ENCODE data around the gene ARHGAP32.

ARHGAP32 gene

DNA sequence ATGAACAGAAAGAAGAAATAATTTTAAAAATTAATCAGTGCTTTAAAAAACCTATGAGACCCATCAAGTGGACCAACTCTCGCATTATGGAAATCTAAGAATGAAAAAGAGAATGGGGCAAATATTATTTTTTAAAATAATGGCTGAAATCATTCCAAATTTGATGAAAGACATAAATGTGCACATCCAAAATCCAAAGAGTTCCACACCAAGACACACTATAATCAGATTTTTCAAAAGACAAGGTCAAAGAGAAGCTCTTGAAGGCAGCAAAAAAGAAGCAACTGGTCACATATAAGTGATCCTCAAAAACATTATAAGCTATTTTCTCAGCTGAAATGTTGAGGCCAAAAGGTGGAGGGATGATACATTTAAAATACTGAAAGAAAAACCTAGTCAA, 85.3 kb downstream of the ARHGAP32 start:
- H3K27ac ChIP-seq, result no peak overlapping the region
- no peak for DNase-seq (ENCODE audit: low spot score)
- TF ChIP-seq CTCF (conservative IDR thresholded peaks at IDR 0.05; ENCODE audit: low read depth), result no peak
- ChIA-PET POLR2A (ENCODE audit: low non-redundant PET) (no interaction called here), CTCF (interaction anchor here (0.6 kb wide), 1 partner anchor 84 kb away, joined by 3 read pairs; no protein-coding TSS in a partner anchor)

GRCh38 chr11:129102756-129103155, 89.4 kb downstream of the ARHGAP32 start:
- no peak for DNase-seq (ENCODE audit: low spot score)
- CTCF ChIA-PET, result interaction anchor here (0.7 kb wide), 1 partner anchor 12 kb away, joined by 4 read pairs; no protein-coding TSS in a partner anchor
- POLR2A ChIA-PET (ENCODE audit: low non-redundant PET), result no interaction called here
- TF ChIP-seq CTCF (conservative IDR thresholded peaks at IDR 0.05; ENCODE audit: low read depth), result no peak
- no peak overlapping the region for H3K27ac ChIP-seq

- DNase-seq (ENCODE audit: low spot score), result no peak
- ChIA-PET CTCF (no interaction called here), POLR2A (ENCODE audit: low non-redundant PET) (no interaction called here)
- TF ChIP-seq CTCF (conservative IDR thresholded peaks at IDR 0.05; ENCODE audit: low read depth), result no peak
- H3K27ac ChIP-seq, result no peak overlapping the region
Observed at GRCh38 chr11:129102225-129102624, 89.9 kb downstream of the ARHGAP32 start.

- CTCF ChIA-PET, result interaction anchor here (0.6 kb wide), 1 partner anchor 124 kb away, joined by 3 read pairs; no protein-coding TSS in a partner anchor
- POLR2A ChIA-PET (ENCODE audit: low non-redundant PET), result no interaction called here
Observed at GRCh38 chr11:129093283-129093682, 98.8 kb downstream of the ARHGAP32 start.

DNA sequence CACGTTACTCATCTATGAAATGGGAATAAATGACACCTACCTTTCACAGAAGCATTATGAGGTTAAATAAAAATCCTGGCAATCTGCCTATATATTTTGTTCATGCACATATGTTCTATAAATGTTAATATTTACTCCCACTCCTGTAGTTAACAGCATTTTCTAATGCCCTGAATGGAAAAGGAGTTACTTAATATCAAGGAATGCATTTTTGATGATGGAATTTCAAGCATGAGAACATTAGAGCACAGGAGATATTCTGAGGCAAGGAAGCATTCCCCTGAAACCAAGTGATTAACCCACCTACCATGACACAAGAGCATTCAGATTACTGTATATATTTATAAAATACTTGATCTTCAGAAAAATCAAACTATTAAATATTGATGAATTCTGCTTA, 102.1 kb downstream of the ARHGAP32 start:
- ChIA-PET POLR2A (ENCODE audit: low non-redundant PET) (no interaction called here), CTCF (interaction anchor here (1.3 kb wide), 1 partner anchor 9 kb away, joined by 8 read pairs; no protein-coding TSS in a partner anchor)
- H3K27ac ChIP-seq, result no peak overlapping the region
- TF ChIP-seq CTCF (conservative IDR thresholded peaks at IDR 0.05; ENCODE audit: low read depth), result no peak
- DNase-seq (ENCODE audit: low spot score), result no peak

More at GRCh38 chr11:129093283-129093682, 98.8 kb downstream of the ARHGAP32 start:
- no peak overlapping the region for H3K27ac ChIP-seq
- TF ChIP-seq CTCF (conservative IDR thresholded peaks at IDR 0.05; ENCODE audit: low read depth), result no peak
- DNase-seq (ENCODE audit: low spot score), result no peak

GRCh38 chr11:129089279-129089678, 102.8 kb downstream of the ARHGAP32 start:
- CTCF ChIA-PET, result interaction anchor here (1.3 kb wide), 1 partner anchor 10 kb away, joined by 8 read pairs; no protein-coding TSS in a partner anchor
- no peak for DNase-seq (ENCODE audit: low spot score)
- no peak for TF ChIP-seq CTCF (conservative IDR thresholded peaks at IDR 0.05; ENCODE audit: low read depth)
- POLR2A ChIA-PET (ENCODE audit: low non-redundant PET), result no interaction called here
- no peak overlapping the region for H3K27ac ChIP-seq
